HL-60 (cell line): ENCODE results near the gene MIDN.

ENCODE experiments used
- DNase-seq, 2 experiments: peaks; one replicate each; pipeline ENCODE4 v3.0.0-alpha.2; 2010 to 2020; ENCODE audit warnings: low read depth in 1 of 2, low spot score in 1 of 2
- H3K27ac ChIP-seq: fragments of 250-450 bp; sonication (Bioruptor Pico); replicated peaks from 2 replicates; pipeline ENCODE4 v1.5.1; 2020; ENCODE audit warnings: mild to moderate bottlenecking, moderate library complexity
- H3K27me3 ChIP-seq: fragments of 250-450 bp; sonication (Bioruptor Pico); 2 replicates; pipeline ENCODE4 v1.5.1; 2021; ENCODE audit warnings: mild to moderate bottlenecking, moderate library complexity; ENCODE audit not compliant: insufficient read depth, poor library complexity, severe bottlenecking
- H3K4me3 ChIP-seq: replicated peaks from 2 replicates; pipeline ENCODE4 v1.5.1; 2011; ENCODE audit warnings: mild to moderate bottlenecking, control low read depth, low read length; ENCODE audit not compliant: insufficient read depth
- CTCF ChIP-seq: IDR thresholded peaks from one replicate; pipeline ENCODE4 v1.5.1; 2011; ENCODE audit warnings: low read length, control low read depth, inconsistent platforms; ENCODE audit not compliant: insufficient read depth
- GABPA ChIP-seq: IDR thresholded peaks from 2 replicates; pipeline ENCODE4 v1.6.1; 2012; ENCODE audit warnings: low read depth
- POLR2AphosphoS5 ChIP-seq: IDR thresholded peaks from 2 replicates; pipeline ENCODE4 v1.6.1; 2012; ENCODE audit warnings: low read depth
- REST ChIP-seq: IDR thresholded peaks from 2 replicates; pipeline ENCODE4 v1.6.1; 2012; ENCODE audit warnings: low read depth; ENCODE audit not compliant: insufficient replicate concordance
- SPI1 ChIP-seq: IDR thresholded peaks from 2 replicates; pipeline ENCODE4 v1.6.1; 2012; ENCODE audit warnings: low read depth, mild to moderate bottlenecking, borderline replicate concordance

MIDN gene

GRCh38 chr19:1226227-1226518 lies 22.2 kb upstream of the MIDN start:
- DNase-seq: no peak
- no peak overlapping the region for H3K27ac ChIP-seq
- no peak overlapping the region for H3K4me3 ChIP-seq
- TF ChIP-seq GABPA: no peak
- no peak for TF ChIP-seq CTCF
- TF ChIP-seq POLR2AphosphoS5: no peak
- no peak for TF ChIP-seq REST
- no peak for TF ChIP-seq SPI1
- no peaks in the 10 kb centered on the region for H3K27me3 ChIP-seq

GRCh38 chr19:1226522-1227303 lies 21.7 kb upstream of the MIDN start:
- TF ChIP-seq REST (no peak), POLR2AphosphoS5 (no peak), SPI1 (no peak), CTCF (no peak), GABPA (no peak)
- no peak overlapping the region for H3K4me3 ChIP-seq
- H3K27me3 ChIP-seq: no peaks in the 10 kb centered on the region
- no peak overlapping the region for H3K27ac ChIP-seq
- DNase-seq: no peak

GRCh38 chr19:1227304-1228054 lies 20.9 kb upstream of the MIDN start:
- TF ChIP-seq POLR2AphosphoS5 (no peak), REST (no peak), SPI1 (no peak), GABPA (no peak), CTCF (no peak)
- H3K27me3 ChIP-seq: no peaks in the 10 kb centered on the region
- H3K27ac ChIP-seq: no peak overlapping the region
- DNase-seq: no peak
- no peak overlapping the region for H3K4me3 ChIP-seq
